ENCODE results near the gene SELENON.

SELENON gene

GRCh38 chr1:25810341-25811299 is 10.6 kb downstream of the SELENON start:
- Histone ChIP-seq H3K27me3 (ENCODE audit: insufficient read depth, low read length) (no peaks in the 10 kb centered on the region), H3K9me2 (ENCODE audit: low read depth, low read length) (no peaks in the 10 kb centered on the region), H3K79me2 (ENCODE audit: insufficient read depth, low read length) (no peaks in the 10 kb centered on the region), H3K36me3 (ENCODE audit: insufficient read depth, low read length) (no peaks in the 10 kb centered on the region), H3K4me3 (ENCODE audit: low read depth, low read length, poor library complexity, severe bottlenecking) (no peak overlapping the region), H3K27ac (ENCODE audit: low read depth, low read length, poor library complexity, severe bottlenecking) (no peak overlapping the region), H3K4me1 (ENCODE audit: insufficient read depth, low read length, severe bottlenecking) (peaks cover 15% of the 10 kb centered on the region), H3K9ac (ENCODE audit: low read length) (no peak overlapping the region), H4K20me1 (ENCODE audit: insufficient read depth, low read length) (no peaks in the 10 kb centered on the region), H3K4me2 (ENCODE audit: low read length) (no peak overlapping the region; the same call in 1 of the 2 replicates), H2AFZ (ENCODE audit: low read length) (no peak overlapping the region), H3K9me3 (ENCODE audit: low read length) (no peaks in the 10 kb centered on the region), H3F3A (ENCODE audit: insufficient read depth, low read length) (no peaks in the 10 kb centered on the region)
- no peak for TF ChIP-seq EZH2 (IDR thresholded peaks at IDR 0.05; ENCODE audit: borderline replicate concordance, low read length)
- TF ChIP-seq, protein P1, sequence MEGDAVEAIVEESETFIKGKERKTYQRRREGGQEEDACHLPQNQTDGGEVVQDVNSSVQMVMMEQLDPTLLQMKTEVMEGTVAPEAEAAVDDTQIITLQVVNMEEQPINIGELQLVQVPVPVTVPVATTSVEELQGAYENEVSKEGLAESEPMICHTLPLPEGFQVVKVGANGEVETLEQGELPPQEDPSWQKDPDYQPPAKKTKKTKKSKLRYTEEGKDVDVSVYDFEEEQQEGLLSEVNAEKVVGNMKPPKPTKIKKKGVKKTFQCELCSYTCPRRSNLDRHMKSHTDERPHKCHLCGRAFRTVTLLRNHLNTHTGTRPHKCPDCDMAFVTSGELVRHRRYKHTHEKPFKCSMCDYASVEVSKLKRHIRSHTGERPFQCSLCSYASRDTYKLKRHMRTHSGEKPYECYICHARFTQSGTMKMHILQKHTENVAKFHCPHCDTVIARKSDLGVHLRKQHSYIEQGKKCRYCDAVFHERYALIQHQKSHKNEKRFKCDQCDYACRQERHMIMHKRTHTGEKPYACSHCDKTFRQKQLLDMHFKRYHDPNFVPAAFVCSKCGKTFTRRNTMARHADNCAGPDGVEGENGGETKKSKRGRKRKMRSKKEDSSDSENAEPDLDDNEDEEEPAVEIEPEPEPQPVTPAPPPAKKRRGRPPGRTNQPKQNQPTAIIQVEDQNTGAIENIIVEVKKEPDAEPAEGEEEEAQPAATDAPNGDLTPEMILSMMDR (IDR thresholded peaks at IDR 0.05; ENCODE audit: low read length): peak; percentile 95

DNA sequence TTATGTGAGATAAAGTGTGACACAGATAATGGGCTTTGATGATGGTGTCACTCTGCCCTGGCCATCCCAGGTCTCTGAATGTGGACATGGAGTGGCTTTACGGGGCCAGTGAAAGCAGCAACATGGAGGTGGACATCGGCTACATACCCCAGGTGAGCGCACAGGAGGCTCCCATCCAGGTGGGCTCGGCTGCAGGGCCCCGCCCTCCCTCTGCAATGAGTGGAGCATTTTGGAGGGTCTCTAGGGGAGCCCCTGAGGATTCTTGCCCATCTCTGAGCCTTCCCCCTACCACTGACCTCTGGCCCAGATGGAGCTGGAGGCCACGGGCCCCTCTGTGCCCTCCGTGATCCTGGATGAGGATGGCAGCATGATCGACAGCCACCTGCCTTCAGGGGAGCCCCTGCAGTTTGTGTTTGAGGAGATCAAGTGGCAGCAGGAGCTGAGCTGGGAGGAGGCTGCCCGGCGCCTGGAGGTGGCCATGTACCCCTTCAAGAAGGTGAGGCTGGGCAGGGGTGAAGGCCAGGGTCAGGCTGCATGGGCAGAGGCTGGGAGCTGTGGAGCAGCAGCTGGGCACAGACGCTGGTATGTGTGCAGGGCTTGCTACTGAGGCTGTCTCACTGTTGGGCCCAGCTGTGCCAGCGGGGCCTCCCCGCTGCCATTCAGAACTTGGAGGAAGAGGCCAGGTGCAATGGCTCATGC is 11.5 kb downstream of the SELENON start:
- Histone ChIP-seq H3K27ac (ENCODE audit: low read depth, low read length, poor library complexity, severe bottlenecking) (no peak overlapping the region), H4K20me1 (ENCODE audit: insufficient read depth, low read length) (no peaks in the 10 kb centered on the region), H3K9me2 (ENCODE audit: low read depth, low read length) (no peaks in the 10 kb centered on the region), H2AFZ (ENCODE audit: low read length) (no peak overlapping the region), H3K36me3 (ENCODE audit: insufficient read depth, low read length) (no peaks in the 10 kb centered on the region), H3K4me2 (ENCODE audit: low read length) (no peak overlapping the region), H3K9ac (ENCODE audit: low read length) (no peak overlapping the region), H3K79me2 (ENCODE audit: insufficient read depth, low read length) (no peaks in the 10 kb centered on the region), H3F3A (ENCODE audit: insufficient read depth, low read length) (no peaks in the 10 kb centered on the region), H3K4me1 (ENCODE audit: insufficient read depth, low read length, severe bottlenecking) (peaks cover 15% of the 10 kb centered on the region), H3K27me3 (ENCODE audit: insufficient read depth, low read length) (no peaks in the 10 kb centered on the region), H3K4me3 (ENCODE audit: low read depth, low read length, poor library complexity, severe bottlenecking) (no peak overlapping the region), H3K9me3 (ENCODE audit: low read length) (no peaks in the 10 kb centered on the region)
- TF ChIP-seq, protein P1 (IDR thresholded peaks at IDR 0.05; ENCODE audit: low read length): no peak
- TF ChIP-seq EZH2 (IDR thresholded peaks at IDR 0.05; ENCODE audit: borderline replicate concordance, low read length): no peak

DNA sequence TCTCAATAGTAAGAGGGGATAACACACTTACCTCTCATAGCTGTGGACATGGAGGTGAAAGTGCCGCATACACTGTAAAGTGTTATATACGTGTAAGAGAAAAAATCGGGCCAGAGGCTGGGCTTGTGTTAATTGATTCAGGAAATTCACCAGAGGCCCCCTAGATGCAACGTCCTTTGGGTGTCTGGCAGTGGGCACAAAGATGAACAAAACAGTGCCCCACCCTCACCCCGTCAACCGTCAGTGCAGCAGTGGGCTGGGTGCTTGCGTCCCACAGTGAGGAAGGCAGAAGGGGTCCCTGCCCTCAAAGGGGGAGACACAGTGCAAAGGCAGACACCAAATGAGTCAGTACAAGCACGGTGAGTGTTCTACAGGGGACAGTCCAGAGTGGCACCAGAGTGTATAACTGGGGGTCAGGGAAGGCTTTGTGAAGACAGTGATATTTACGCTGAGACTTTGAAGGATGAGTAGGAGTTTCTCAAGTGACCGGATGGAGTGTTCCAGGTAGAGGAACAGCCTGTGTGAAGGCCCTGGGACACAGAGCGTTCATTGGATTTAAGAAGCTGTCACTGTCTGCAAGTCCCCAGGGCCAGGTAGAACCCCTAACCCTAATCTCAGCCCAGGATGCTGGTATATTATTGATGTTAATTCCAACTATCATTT is 13.2 kb downstream of the SELENON start:
- H3K27ac ChIP-seq (ENCODE audit: low read depth, low read length, poor library complexity, severe bottlenecking): no peak overlapping the region
- H2AFZ ChIP-seq (ENCODE audit: low read length): no peak overlapping the region
- TF ChIP-seq EZH2 (IDR thresholded peaks at IDR 0.05; ENCODE audit: borderline replicate concordance, low read length): no peak
- TF ChIP-seq, protein P1 (IDR thresholded peaks at IDR 0.05; ENCODE audit: low read length): no peak
- no peaks in the 10 kb centered on the region for H3K79me2 ChIP-seq (ENCODE audit: insufficient read depth, low read length)
- no peaks in the 10 kb centered on the region for H3K9me2 ChIP-seq (ENCODE audit: low read depth, low read length)
- no peak overlapping the region for H3K4me3 ChIP-seq (ENCODE audit: low read depth, low read length, poor library complexity, severe bottlenecking)
- H4K20me1 ChIP-seq (ENCODE audit: insufficient read depth, low read length): no peaks in the 10 kb centered on the region
- peaks cover 15% of the 10 kb centered on the region for H3K4me1 ChIP-seq (ENCODE audit: insufficient read depth, low read length, severe bottlenecking)
- H3K36me3 ChIP-seq (ENCODE audit: insufficient read depth, low read length): no peaks in the 10 kb centered on the region
- no peaks in the 10 kb centered on the region for H3K27me3 ChIP-seq (ENCODE audit: insufficient read depth, low read length)
- H3F3A ChIP-seq (ENCODE audit: insufficient read depth, low read length): no peaks in the 10 kb centered on the region
- H3K9ac ChIP-seq (ENCODE audit: low read length): no peak overlapping the region
- no peak overlapping the region for H3K4me2 ChIP-seq (ENCODE audit: low read length)
- H3K9me3 ChIP-seq (ENCODE audit: low read length): no peaks in the 10 kb centered on the region

Data from OCI-LY1 (cell line).